NCI-H187 treated with DMSO at 0.1 percent for 48 hours (cell line): ENCODE data around the gene MAPK11.

ENCODE experiments used
- DNase-seq: peaks from one replicate; lab custom pipeline; 2025; lab: John Stamatoyannopoulos, UW

Gene MAPK11

GRCh38 chr22:50307890-50308596 lies 37.9 kb upstream of the MAPK11 start:
- no peak for DNase-seq

DNA sequence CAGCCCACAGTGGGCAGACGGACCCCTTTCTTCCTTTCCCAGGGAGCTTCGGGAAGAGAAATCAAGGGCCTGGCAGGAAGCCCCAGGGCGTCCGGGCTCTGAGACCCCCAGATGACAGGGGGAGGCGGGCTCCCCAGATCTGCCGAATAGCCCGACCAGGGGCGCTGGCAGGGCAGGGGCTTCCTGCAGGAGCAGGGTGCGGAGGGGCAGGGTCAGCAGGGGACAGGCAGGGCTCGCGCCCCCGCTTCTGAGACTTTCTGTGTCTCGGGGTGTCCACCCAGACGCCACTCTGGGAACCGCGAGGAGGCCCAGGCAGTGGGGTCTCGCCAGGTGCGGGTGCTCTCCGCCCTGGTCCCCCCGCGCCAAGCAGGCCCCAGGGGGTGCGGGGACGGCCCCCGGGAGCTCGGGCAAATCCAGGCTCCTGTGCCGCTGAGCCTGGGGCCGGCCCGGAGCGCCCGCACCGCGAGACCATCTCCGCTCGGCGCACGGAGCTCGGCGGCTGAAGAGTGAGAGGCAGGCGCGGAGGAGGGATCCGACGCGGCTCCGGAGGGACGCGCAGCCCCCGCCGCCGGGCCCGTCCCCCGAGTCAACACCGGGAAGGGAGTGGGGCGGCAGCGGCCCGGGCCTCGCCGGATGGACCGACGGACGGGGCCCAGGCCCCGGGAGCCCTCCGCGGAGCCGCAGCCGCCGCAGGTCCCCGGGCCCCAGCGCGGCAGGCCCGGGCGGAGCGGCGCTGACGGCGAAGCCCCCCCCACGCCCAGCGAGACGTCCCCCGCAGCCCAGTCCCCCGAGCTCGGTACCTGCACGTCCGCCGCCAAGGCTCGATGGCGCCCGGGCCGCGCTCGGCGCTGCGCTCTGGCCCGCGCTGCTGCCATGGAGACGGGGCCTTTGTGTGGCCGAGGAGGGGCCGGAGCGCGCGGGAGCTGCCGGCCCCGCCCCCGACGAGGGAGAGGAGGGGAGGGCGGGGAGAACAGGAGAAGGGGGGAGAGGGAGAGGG lies 36.9 kb upstream of the MAPK11 start, which contains the start of gene PLXNB2:
Gene PLXNB2, minus strand, starts transcription at position 894 of the 997 bp plus-strand sequence. CDS start 17,062 bp downstream, outside the sequence.
- DNase-seq, result no peak

DNA sequence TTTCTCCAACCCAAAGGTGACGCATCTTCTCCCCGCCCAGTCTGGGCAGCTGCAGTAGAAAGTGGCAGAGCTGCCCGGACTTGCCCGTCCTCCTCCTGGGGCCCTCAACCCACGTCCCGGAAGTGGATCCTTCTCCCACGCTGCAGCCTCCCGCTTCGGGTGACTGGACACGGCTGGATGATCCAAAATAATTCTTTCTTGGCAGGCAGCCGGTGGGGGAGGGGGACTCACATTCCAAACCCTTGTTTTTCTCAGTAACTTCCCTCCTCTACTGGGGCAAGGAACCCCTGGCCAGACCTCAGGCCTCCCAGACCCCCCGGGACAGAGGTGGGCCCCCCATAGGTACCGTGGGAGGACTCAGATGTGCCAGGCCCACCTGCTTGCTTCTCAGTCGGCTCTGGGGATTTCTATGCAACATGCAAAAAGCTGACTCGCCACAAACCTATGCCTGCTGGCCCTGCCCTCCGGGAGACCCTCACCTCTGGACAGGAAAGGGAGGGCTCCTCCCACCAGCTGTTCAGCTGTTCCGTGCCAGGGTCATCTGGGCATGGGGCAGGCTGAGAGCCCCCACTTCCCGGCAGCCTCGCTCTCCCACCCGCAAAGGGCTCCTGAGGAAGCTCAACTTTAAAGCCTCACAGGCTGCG lies 35.9 kb upstream of the MAPK11 start:
- no peak for DNase-seq

DNA sequence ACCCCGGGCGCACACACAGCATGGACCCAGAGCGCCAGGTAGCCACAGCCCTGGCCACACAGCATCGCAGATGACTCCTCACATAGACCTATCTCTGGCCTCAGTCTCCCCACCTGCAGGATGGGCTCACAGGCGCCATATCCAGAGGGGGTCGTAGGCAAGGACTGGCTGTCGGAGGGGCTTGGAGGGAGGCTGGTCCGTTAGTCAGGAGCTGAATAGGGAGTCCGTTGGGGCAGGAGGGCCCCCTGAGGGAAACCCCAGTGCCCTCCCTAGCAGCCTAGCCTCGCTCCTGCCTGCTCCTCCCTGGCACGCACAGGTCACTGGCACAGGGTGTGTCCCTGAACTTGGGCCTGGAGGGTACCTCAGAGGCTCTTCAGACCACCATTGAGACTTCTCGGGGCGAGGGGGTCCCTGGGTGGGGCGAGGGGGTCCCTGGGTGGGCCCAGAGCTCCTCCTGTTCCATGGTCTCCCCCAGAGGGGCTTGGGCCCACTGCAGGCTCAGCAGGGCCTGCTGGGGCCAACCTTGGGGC lies 35.3 kb upstream of the MAPK11 start:
- no peak for DNase-seq

DNA sequence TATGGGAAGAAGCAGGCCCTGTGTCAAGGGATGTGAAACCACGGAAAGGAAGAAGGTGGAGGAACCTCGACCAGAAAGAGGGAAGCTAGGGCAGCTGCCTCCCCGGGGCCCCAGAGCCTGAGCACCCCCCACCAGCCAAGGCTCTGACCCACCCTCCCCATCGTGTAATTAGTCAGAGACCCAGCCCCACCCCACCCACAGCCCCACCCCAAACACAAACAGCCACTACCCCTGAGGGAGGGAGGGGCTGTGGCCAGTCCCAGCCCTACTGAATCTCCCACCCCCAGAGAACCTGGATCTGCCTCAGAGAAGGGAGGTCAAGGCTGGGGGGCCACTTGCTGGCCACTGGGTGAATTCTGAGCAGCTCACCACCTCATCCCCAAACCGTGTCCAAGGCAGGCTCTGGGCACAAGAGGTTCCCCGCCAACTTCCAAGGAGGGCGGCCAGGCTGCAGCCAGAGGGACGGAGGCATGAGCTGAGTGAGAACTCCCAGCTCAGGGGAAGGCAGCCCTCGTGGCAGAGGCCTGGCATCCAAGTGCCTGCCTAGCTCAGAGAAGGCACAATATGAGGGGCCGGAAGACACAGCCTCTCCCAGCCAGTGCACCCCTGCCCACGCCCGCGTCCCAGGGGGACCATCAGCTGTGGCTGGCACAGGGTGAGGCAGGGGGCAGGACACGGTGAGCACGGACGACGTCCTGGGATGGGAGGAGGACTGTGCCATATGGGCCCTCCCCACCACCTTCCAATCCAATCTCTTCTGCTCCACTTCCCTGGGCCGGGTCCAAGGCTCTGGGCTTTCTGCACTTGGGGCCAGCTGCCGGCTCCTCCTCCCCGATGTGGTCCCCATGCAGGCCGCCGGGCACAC lies 34.6 kb upstream of the MAPK11 start:
- DNase-seq, result no peak

- no peak for DNase-seq
These were observed 33.8 kb upstream of the MAPK11 start for GRCh38 chr22:50303848-50304527.

- no peak for DNase-seq
These were observed 33.3 kb upstream of the MAPK11 start for GRCh38 chr22:50303515-50303847.

DNA sequence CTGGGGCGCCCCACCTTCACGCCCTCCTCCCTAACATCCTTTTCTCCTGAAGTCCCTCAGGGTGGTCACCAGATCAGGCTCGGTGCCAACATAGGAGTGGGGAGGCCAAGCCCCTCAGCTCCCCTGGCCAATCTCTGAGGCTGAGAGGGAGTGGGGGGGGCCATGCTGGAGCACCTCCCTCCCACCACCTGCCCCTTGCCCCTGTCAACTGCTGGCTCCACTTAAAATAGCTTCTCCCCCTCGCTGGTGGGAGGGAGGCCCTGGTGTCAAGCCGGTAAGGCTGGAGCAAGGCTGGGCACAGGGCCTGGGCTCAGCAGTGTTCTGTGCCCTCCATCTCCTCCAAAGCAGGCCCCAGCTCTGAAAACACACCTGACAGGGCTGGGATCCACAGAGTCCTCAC lies 32.4 kb upstream of the MAPK11 start:
- no peak for DNase-seq

GRCh38 chr22:50302041-50302541 lies 31.9 kb upstream of the MAPK11 start:
- no peak for DNase-seq

DNA sequence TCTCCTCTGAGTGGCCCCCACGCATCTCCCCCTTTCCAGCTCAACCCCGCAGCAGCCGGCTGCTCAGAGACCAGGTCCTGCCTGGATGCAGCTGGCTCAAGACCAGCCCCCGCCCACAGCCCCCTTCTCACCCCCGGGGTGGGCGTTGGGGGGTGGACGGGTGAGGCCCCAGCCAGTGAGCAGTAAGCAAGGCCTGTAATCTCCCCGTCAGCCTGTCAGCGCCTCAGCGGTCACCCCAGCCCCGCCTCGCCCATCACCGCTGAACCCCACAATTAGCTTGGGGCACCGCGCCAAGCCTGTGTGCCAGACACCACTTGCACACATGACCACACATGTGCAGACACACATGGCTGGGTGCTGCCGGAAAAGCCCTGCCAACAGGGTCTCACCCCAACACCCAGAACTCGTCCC lies 31.4 kb upstream of the MAPK11 start:
- no peak for DNase-seq

DNA sequence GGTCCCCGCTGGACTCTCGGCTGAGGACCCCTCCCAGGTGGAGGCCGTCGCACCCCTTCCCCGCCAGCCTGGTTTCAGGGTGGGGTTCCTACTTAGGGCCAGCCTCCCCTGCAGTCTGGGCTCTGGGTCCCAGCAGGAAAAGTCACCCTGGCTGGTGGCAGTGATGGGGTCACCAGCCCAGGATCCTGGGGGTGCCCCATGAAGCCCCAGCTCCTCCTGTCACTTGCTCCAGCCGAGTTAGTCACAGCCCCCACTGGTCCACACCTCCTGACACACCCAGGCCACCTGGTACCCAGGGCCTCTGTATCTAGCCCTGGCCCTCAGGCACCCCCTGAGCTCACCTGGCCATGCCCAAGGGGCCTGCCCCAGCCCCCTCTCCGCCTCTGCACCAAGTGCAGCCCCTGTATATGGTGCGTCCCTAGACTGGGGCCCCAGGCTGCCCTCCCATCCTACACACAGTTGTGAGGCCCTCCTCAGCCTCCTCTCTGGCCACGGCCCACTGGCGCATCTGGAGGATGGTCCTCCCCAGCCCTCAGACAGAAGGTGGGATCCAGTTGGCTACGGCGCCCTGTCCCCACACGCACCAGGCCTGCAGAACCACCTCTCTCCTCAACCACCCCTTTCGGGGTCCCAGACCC lies 30.6 kb upstream of the MAPK11 start:
- no peak for DNase-seq

DNA sequence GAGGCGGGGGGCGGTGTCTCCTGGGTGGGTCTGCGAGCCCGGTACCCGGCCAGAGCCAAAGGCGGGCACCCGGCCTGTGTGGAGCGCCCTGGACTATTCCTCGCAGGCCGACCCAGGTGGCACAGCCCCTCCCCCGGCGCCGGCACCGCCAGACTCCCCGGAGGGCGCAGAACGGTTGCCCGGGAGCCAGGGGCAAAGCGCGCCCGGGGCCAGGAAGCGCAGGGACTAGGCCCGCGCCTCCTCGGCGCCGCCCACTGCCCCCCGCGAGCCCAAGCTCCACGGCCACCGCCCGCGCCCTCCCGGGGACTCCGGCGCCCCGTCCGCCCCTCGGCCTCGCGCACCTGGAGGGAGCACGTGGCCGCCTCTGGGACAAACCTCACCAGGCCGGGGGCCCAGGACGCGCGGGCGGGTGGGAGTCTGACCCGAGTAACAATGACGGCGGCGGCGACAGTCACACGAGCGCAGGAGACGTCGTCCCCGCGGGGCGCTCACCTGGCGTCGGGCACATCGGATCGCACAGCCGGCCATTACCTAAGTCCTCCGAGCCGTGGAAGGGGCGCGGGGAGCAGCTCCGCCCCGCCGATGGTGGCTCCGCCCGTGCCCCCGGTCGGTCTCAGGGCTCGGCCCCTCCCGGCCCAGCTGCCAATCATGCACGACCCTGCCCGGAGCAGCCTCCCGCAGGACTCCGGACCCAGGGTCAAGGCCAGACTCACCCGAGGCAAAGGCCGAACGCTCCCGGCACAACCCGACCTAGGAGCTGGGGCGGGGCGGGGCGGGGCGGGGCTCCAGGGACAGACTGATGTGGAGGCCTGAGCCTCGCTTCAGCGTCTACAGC lies 29.8 kb upstream of the MAPK11 start:
- no peak for DNase-seq

- no peak for DNase-seq
These were observed 29.0 kb upstream of the MAPK11 start for GRCh38 chr22:50298937-50299784.

DNA sequence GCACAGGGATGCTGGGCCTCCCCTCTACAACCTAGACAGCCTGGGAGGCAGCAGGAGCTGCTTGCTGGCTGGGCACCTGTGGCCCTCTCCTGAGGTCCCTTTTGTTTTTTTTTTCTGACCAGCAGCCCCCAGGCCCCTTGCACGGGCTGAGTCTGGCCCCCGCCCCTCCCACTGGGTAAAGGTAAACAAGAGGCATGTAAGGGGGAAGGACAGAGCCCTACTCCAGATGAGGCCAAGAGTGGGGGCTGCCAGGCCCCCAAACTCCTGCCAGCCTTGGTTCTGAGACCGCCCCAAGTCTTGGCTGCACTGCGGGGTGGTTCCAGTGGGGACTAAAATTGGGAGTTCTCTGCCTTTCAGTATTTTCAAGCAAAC lies 28.1 kb upstream of the MAPK11 start:
- DNase-seq, result no peak

GRCh38 chr22:50297510-50298265 lies 27.5 kb upstream of the MAPK11 start:
- DNase-seq, result no peak

GRCh38 chr22:50296658-50297490 lies 26.7 kb upstream of the MAPK11 start:
- no peak for DNase-seq

- no peak for DNase-seq
These were observed 24.1 kb upstream of the MAPK11 start for GRCh38 chr22:50294319-50294656.
